Limb (tissue), 2 donors: Measurements from ENCODE around the gene CCL28.

Source experiments
- DNase-seq, 2 donors: peaks; one replicate each; pipeline ENCODE4 v3.0.0-alpha.2; 2016; ENCODE audit errors: extremely low spot score in 2 of 2

CCL28 gene

GRCh38 chr5:43357878-43358281, 54.3 kb downstream of the CCL28 start:
- DNase-seq, result no peak

- no peak for DNase-seq
Measured at GRCh38 chr5:43357067-43357466, 55.1 kb downstream of the CCL28 start.

- no peak for DNase-seq
Measured at GRCh38 chr5:43354774-43355173, 57.4 kb downstream of the CCL28 start.

- DNase-seq, result no peak
Measured at GRCh38 chr5:43353668-43354067, 58.5 kb downstream of the CCL28 start.

GRCh38 chr5:43352915-43353314, 59.3 kb downstream of the CCL28 start:
- DNase-seq, result no peak

GRCh38 chr5:43352131-43352530, 60.1 kb downstream of the CCL28 start:
- no peak for DNase-seq

GRCh38 chr5:43348861-43349363, 63.3 kb downstream of the CCL28 start:
- no peak for DNase-seq

GRCh38 chr5:43348207-43348606, 64.0 kb downstream of the CCL28 start:
- DNase-seq, result no peak

- DNase-seq, result no peak
Measured at GRCh38 chr5:43338862-43339261, 73.3 kb downstream of the CCL28 start.

- no peak for DNase-seq
Measured at GRCh38 chr5:43336159-43336558, 76.0 kb downstream of the CCL28 start.

GRCh38 chr5:43335681-43336080, 76.5 kb downstream of the CCL28 start:
- no peak for DNase-seq

- no peak for DNase-seq
Measured at GRCh38 chr5:43332401-43332800, 79.8 kb downstream of the CCL28 start.
